ENCODE measurements around the gene SNX7.

- TF ChIP-seq, protein P1, sequence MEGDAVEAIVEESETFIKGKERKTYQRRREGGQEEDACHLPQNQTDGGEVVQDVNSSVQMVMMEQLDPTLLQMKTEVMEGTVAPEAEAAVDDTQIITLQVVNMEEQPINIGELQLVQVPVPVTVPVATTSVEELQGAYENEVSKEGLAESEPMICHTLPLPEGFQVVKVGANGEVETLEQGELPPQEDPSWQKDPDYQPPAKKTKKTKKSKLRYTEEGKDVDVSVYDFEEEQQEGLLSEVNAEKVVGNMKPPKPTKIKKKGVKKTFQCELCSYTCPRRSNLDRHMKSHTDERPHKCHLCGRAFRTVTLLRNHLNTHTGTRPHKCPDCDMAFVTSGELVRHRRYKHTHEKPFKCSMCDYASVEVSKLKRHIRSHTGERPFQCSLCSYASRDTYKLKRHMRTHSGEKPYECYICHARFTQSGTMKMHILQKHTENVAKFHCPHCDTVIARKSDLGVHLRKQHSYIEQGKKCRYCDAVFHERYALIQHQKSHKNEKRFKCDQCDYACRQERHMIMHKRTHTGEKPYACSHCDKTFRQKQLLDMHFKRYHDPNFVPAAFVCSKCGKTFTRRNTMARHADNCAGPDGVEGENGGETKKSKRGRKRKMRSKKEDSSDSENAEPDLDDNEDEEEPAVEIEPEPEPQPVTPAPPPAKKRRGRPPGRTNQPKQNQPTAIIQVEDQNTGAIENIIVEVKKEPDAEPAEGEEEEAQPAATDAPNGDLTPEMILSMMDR (IDR thresholded peaks at IDR 0.05): no peak
- TF ChIP-seq ZNF302 (CRISPR knock-in tag; IDR thresholded peaks at IDR 0.05) (no peak), ELK1 (IDR thresholded peaks at IDR 0.05; ENCODE audit: low read depth, low read length) (no peak), CBX2 (IDR thresholded peaks at IDR 0.05; ENCODE audit: borderline replicate concordance, low read depth) (no peak), KDM1A (IDR thresholded peaks at IDR 0.05; ENCODE audit: low read depth) (no peak), JUNB (IDR thresholded peaks at IDR 0.05) (no peak), JUN (IDR thresholded peaks at IDR 0.05) (no peak), EHF (CRISPR knock-in tag; IDR thresholded peaks at IDR 0.05) (no peak), POLR2A (IDR thresholded peaks at IDR 0.05; ENCODE audit: low read length) (no peak), ZFP36 (IDR thresholded peaks at IDR 0.05; ENCODE audit: borderline replicate concordance, partially characterized antibody) (no peak), PHF8 (IDR thresholded peaks at IDR 0.05; ENCODE audit: borderline replicate concordance, low read depth) (no peak)
Measured at GRCh38 chr1:98700228-98700627, 38.7 kb downstream of the SNX7 start.

Measured in A549 (cell line).